ENCODE measurements around the gene GPR68.

DNA sequence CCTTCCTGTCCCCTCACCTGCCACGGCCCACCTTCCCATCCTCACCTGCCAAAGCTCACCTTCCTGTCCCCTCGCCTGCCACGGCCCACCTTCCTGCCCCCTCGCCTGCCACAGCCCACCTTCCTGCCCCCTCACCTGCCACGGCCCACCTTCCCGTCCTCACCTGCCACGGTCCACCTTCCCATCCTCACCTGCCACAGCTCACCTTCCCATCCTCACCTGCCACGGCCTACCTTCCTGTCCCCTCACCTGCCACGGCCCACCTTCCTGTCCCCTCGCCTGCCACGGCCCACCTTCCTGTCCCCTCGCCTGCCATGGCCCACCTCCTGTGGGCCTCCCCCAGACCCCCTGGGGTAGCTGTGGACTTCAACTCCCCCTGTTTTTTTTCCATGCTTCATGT is 48.8 kb upstream of the GPR68 start:
- TF ChIP-seq EZH2 (IDR thresholded peaks at IDR 0.05), result no peak
- no peak for TF ChIP-seq POLR2AphosphoS5 (IDR thresholded peaks at IDR 0.05; ENCODE audit: borderline replicate concordance, low read depth, low read length)
- no peak for TF ChIP-seq FOXP2 (optimal IDR thresholded peaks at IDR 0.05; ENCODE audit: control extremely low read depth, extremely low read length, insufficient read depth)
